ENCODE data around the gene LSM4.

Gene LSM4

GRCh38 chr19:18274219-18274780 is 48.6 kb downstream of the LSM4 start, which contains the start of gene IQCN:
Gene IQCN (minus strand): TSS chr19:18274452. CDS start chr19:18269478, 4,974 bp downstream.
- DNase-seq (ENCODE audit: low read depth) = peak; percentile 59

DNA sequence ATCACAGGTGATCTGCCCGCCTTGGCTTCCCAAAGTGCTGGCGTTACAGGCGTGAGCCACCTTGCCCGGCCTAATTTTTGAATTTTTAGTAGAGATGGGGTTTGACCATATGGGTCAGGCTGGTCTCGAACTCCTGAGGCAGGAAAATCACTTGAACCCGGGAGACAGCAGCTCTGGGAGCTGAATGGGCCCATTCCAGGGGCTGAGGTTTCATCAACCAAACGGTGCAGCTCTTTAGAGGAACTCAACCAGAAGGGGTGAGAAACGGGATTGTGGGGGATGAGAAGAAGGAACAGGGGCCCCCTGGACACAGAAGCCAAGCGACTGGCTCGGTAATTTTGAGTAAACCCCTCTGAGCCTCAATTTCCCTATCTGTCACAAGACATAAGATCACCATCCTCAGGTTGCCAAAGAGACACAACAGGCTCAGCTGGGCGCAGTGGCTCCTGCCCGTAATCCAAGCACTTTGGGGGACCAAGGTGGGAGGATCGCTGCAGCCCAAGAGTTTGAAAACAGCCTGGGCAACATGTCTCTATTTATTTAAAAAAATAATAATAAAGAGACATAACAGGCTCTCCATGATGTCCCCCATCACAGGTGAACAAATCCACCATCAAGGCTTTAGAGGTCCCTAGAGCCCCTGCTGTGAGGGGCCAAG is 49.2 kb downstream of the LSM4 start:
- DNase-seq (ENCODE audit: low read depth) = no peak

GRCh38 chr19:18271433-18271841 is 51.4 kb downstream of the LSM4 start:
- no peak for DNase-seq (ENCODE audit: low read depth)

- DNase-seq (ENCODE audit: low read depth) = no peak
Measured at GRCh38 chr19:18270326-18270725, 52.5 kb downstream of the LSM4 start.

- DNase-seq (ENCODE audit: low read depth) = no peak
Measured at GRCh38 chr19:18269070-18269723, 53.7 kb downstream of the LSM4 start.

DNA sequence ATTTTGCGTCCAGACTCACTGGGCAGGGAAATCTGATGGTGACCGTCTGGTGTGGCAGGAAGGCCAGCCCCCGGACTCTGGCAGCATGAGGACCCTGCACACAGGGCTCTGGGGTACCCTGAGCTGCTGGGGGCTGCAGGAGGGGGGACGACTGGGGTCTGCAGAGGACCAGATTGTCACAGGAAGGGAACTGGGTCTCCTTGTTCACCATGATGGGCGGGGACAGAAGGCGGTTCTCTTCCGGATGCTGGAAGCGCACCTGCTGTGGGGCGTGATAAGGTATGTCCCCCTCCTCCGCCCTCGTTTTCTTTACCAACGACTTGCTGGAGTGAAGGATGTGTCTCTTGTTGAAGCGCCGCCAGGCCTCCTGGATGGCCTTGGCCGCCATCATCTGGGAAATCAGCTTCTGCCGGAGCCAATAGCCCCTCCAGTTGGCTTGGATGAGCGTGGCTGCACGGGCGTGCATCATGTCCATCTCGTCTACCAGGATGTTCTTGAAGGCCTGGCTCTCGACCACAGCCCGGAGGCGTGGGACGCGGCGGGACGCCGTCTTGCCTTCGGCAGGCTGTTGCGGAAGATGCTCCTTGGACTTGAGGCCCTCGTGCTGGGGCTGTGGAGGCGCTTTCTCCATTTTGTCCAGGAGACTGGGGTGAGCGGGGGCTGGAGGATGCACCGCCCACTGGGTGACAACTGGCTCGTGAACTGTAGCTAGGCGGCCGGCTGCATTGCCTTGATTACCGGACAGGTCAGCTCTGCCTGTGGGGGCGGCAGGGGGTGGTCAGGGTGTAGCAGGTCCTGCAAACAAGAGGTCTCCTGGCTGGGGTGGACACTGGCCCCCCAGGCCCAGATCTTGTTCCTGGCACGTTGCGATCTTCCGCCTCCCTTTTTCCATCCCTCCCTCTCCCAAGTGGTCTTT is 55.8 kb downstream of the LSM4 start:
- DNase-seq (ENCODE audit: low read depth) = no peak

- DNase-seq (ENCODE audit: low read depth) = no peak
Measured at GRCh38 chr19:18265582-18265981, 57.3 kb downstream of the LSM4 start.

- DNase-seq (ENCODE audit: low read depth) = no peak
Measured at GRCh38 chr19:18264971-18265540, 57.8 kb downstream of the LSM4 start.

- DNase-seq (ENCODE audit: low read depth) = no peak
Measured at GRCh38 chr19:18264137-18264854, 58.6 kb downstream of the LSM4 start.

GRCh38 chr19:18263324-18264136 is 59.3 kb downstream of the LSM4 start:
- DNase-seq (ENCODE audit: low read depth) = no peak

DNA sequence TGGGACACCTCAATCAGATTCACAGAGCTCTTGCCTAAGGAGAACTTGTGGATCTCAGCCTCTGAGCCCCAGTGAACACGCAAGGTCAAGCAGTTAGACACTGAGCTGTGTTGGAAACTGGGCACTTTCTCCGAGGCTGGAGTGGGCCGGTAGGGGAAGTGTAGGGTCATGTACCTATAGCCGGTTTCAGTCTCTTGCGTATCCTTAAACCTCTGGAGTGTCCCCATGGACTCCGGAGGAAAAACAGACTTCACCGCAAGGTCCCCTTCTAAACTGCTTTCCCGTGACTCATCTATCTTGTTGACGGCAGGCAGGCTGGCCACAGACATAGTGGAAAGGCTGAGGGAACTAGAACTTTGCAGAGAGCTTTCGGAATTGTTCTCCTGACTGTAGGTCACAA is 60.0 kb downstream of the LSM4 start:
- DNase-seq (ENCODE audit: low read depth) = no peak

DNA sequence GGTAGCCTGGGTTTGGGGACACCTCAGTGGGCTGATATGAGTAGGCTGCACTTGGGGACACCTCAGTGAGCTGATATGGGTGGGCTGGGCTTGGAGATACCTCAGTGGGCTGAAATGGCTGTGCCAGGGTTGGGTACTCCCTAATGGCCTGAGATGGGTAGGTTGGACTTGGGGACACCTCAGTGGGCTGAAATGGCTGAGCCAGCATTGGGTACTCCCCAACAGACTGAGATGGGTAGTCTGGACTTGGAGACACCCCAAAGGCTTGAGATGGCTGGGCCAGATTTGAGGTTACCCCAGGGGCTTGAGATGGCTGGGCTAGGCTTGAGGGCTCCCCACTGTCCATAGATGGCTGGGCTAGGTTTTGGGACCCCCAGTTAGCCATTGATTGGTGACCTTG is 60.7 kb downstream of the LSM4 start:
- DNase-seq (ENCODE audit: low read depth) = no peak

GRCh38 chr19:18261474-18261873 is 61.4 kb downstream of the LSM4 start:
- no peak for DNase-seq (ENCODE audit: low read depth)

- DNase-seq (ENCODE audit: low read depth) = peak; percentile 36
Measured at GRCh38 chr19:18259893-18260292, 63.0 kb downstream of the LSM4 start.

DNA sequence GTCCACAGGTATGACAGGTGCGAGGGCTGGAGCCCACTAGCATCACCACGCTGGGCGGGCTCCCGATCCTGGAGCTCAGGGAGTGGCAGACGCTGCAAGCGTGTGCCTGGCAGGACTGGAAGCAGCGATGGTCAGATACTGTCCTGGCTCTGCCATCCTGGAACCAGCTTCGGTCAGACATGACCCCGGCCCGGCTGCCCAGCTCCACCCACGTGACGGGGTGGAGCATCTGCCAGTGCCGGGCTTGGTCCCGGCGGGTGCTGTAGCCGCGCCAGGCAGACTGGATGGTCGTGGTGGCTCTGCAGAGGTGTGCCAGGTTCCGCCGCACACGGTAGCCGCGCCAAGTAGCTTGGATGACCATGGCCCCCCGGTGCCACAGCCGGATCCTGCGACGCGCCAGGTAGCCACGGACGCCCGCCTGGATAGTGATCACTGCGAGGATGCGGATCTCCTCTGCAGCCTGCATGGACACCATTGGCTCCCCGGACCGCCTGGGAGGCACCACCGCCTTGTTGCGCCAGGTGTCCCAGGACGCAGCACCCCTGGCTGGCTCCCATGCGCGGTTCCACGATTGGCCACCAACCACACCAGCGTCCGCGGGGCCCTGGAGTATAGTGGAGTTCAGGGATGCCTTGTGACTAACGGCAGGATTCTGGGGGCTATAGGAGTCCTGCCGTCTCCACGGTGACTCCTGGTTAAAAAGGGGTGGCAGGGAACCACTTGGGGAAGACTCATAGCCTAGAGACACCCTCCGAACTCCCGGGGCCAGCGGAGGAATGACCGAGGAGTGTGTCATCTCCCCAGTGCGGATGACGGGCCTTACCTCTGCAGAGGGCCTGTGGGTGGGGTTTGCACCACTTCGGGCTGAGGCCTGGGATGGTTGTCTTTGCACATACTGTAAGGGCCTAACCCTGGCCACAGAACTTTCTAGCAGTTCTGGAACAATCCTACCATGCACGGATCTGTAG is 65.1 kb downstream of the LSM4 start:
- DNase-seq (ENCODE audit: low read depth) = no peak
